ENCODE measurements around the gene SLC30A1.

DNA sequence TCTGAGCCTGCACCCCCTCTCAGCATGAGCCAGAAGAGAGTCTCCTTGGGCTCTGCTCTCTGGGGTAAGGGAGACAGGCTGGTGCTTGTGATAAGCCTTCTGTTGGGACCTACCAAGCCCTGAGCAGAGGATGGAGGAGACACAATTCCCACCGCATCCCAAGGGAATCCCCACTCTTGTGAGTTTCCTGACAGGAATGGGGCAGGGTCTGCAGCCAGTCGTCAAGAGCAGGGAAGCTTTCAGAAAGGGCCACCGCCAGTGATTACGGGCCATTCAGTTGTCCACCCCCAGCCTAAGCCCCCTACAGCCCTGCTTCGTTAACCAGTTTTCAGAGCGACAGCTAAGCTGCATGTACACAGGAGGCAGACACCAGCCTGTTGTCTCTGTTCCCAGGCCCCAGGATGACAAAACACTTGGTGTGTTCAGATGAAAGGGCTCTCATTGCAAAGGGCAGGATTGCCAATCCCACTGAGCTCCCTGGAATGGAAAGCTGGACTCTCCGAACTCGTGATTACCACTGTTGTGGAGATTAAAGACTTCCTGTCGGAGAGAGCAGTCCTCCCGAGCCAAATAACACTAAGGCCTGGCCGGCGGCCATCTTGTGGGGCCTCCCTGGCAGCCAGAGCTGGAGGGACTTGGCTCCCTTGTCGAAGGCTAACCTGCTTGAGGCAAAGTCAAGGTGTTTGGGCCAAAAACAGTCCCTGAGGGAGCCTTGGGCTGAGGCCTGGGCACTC lies 37.4 kb upstream of the SLC30A1 start:
- TF ChIP-seq, protein P1, sequence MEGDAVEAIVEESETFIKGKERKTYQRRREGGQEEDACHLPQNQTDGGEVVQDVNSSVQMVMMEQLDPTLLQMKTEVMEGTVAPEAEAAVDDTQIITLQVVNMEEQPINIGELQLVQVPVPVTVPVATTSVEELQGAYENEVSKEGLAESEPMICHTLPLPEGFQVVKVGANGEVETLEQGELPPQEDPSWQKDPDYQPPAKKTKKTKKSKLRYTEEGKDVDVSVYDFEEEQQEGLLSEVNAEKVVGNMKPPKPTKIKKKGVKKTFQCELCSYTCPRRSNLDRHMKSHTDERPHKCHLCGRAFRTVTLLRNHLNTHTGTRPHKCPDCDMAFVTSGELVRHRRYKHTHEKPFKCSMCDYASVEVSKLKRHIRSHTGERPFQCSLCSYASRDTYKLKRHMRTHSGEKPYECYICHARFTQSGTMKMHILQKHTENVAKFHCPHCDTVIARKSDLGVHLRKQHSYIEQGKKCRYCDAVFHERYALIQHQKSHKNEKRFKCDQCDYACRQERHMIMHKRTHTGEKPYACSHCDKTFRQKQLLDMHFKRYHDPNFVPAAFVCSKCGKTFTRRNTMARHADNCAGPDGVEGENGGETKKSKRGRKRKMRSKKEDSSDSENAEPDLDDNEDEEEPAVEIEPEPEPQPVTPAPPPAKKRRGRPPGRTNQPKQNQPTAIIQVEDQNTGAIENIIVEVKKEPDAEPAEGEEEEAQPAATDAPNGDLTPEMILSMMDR (IDR thresholded peaks at IDR 0.05), result no peak
- TF ChIP-seq EP300 (IDR thresholded peaks at IDR 0.05; ENCODE audit: borderline replicate concordance in 1 of 2, low read depth in 1 of 2, low read length in 1 of 2) (no peak), GABPA (IDR thresholded peaks at IDR 0.05; ENCODE audit: low read depth) (no peak), FOXM1 (IDR thresholded peaks at IDR 0.05; ENCODE audit: low read depth) (no peak), FOSL2 (IDR thresholded peaks at IDR 0.05; ENCODE audit: borderline replicate concordance, low read depth) (no peak), JUND (IDR thresholded peaks at IDR 0.05) (no peak), EZH2phosphoT487 (IDR thresholded peaks at IDR 0.05; ENCODE audit: borderline replicate concordance, low read depth) (no peak)
- TF ChIP-seq, protein P2, sequence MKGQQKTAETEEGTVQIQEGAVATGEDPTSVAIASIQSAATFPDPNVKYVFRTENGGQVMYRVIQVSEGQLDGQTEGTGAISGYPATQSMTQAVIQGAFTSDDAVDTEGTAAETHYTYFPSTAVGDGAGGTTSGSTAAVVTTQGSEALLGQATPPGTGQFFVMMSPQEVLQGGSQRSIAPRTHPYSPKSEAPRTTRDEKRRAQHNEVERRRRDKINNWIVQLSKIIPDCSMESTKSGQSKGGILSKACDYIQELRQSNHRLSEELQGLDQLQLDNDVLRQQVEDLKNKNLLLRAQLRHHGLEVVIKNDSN (IDR thresholded peaks at IDR 0.05; ENCODE audit: borderline replicate concordance, low read depth), result no peak
- TF ChIP-seq, protein P3, sequence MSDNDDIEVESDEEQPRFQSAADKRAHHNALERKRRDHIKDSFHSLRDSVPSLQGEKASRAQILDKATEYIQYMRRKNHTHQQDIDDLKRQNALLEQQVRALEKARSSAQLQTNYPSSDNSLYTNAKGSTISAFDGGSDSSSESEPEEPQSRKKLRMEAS (IDR thresholded peaks at IDR 0.05; ENCODE audit: low read depth), result no peak

All from SK-N-SH (cell line).